PC-3 (cell line): ENCODE results near the gene LAMA5. TPM values are rescaled to one million over a fixed set of nuclear protein-coding genes. Genes with fewer than 3 reads are reported as not detected.

Source experiments
- ATAC-seq: fragments of 200-7000 bp; cut with Tn5 transposase; 2 replicates; pipeline ENCODE4 v1.9.1; 2020; ENCODE audit warnings: mild to moderate bottlenecking, moderate library complexity
- BruUV-seq: library from RNA; stranded (reverse); fragments of 400-500 nt; replicated peaks from 2 replicates; lab custom pipeline; 2021; lab: Mats Ljungman, UMichigan
- CTCF ChIA-PET: fragments of 300-600 bp; sonication (Branson Sonifier 250); formaldehyde crosslinking; loops from one replicate; lab custom pipeline; 2022; ENCODE audit warnings: antibody characterized with exemption; lab: Charles Lee
- POLR2A ChIA-PET: fragments of 300-600 bp; sonication (Branson Sonifier 250); formaldehyde crosslinking; loops from one replicate; lab custom pipeline; 2022; ENCODE audit warnings: antibody characterized with exemption; ENCODE audit not compliant: unreplicated experiment; lab: Charles Lee
- DNase-seq: peaks from one replicate; pipeline ENCODE4 v3.0.0-alpha.2; 2015
- H2AFZ ChIP-seq: fragments of 300-600 bp; sonication (generic); 2 replicates; pipeline ENCODE4 v1.6.0; 2016; ENCODE audit warnings: antibody characterized with exemption, low read length
- H3F3A ChIP-seq: fragments of 300-600 bp; sonication (generic); one replicate; pipeline ENCODE4 v1.6.0; 2017; ENCODE audit warnings: antibody characterized with exemption, low read length, control low read depth, mild to moderate bottlenecking; ENCODE audit not compliant: unreplicated experiment
- H3K27ac ChIP-seq: fragments of 300-600 bp; sonication (generic); 2 replicates; pipeline ENCODE4 v1.5.1; 2016; ENCODE audit warnings: mild to moderate bottlenecking, low read length
- H3K27me3 ChIP-seq: fragments of 300-600 bp; sonication (generic); 2 replicates; pipeline ENCODE4 v1.6.1; 2016; ENCODE audit warnings: low read length, mixed read lengths
- H3K36me3 ChIP-seq: fragments of 300-600 bp; sonication (generic); 2 replicates; pipeline ENCODE4 v1.6.1; 2016; ENCODE audit warnings: low read depth, mixed run types, low read length, mixed read lengths
- H3K4me1 ChIP-seq: fragments of 300-600 bp; sonication (generic); 2 replicates; pipeline ENCODE4 v1.5.1; 2016; ENCODE audit warnings: low read length; ENCODE audit not compliant: insufficient read depth
- H3K4me2 ChIP-seq: fragments of 300-600 bp; sonication (generic); 2 replicates; pipeline ENCODE4 v1.6.0; 2016; ENCODE audit warnings: low read length
- H3K4me3 ChIP-seq: fragments of 300-600 bp; sonication (generic); 2 replicates; pipeline ENCODE4 v1.5.1; 2016; ENCODE audit warnings: mild to moderate bottlenecking, low read length, mixed read lengths
- H3K79me2 ChIP-seq: fragments of 300-600 bp; sonication (generic); 2 replicates; pipeline ENCODE4 v1.6.1; 2017; ENCODE audit warnings: low read length, mixed read lengths
- H3K9ac ChIP-seq: fragments of 300-600 bp; sonication (generic); 2 replicates; pipeline ENCODE4 v1.6.0; 2016; ENCODE audit warnings: mild to moderate bottlenecking, low read length
- H3K9me2 ChIP-seq: fragments of 300-600 bp; sonication (generic); replicated peaks from 2 replicates; pipeline ENCODE4 v1.6.1; 2016; ENCODE audit warnings: mixed run types, low read length, mixed read lengths
- H3K9me3 ChIP-seq: fragments of 300-600 bp; sonication (generic); 2 replicates; pipeline ENCODE4 v1.6.1; 2016; ENCODE audit warnings: low read length, mixed read lengths
- H4K20me1 ChIP-seq: fragments of 300-600 bp; sonication (generic); 2 replicates; pipeline ENCODE4 v1.6.1; 2016; ENCODE audit warnings: low read length, mixed read lengths
- CTCF ChIP-seq: fragments of 300-600 bp; sonication (generic); conservative IDR thresholded peaks from 2 replicates; pipeline ENCODE4 v1.5.1; 2017; ENCODE audit warnings: antibody characterized with exemption, low read depth, mild to moderate bottlenecking, low read length
- EZH2 ChIP-seq: fragments of 300-600 bp; sonication (generic); IDR thresholded peaks from one replicate; pipeline ENCODE4 v1.6.1; 2017; ENCODE audit warnings: antibody characterized with exemption, mild to moderate bottlenecking, low read length; ENCODE audit not compliant: unreplicated experiment
- EZH2phosphoT487 ChIP-seq: fragments of 300-600 bp; sonication (generic); IDR thresholded peaks from 2 replicates; pipeline ENCODE4 v1.6.1; 2018; ENCODE audit warnings: mild to moderate bottlenecking, antibody characterized with exemption, low read length, borderline replicate concordance
- intact Hi-C: fragments of 100-400 bp; cut with micrococcal nuclease; formaldehyde crosslinking; loops from 2 replicates; pipeline ENCODE4 v1.9.0; 2023
- total RNA-seq: library from RNA; depleted of rRNA; stranded (reverse); fragments of >200 nt; gene quantifications from 2 replicates; pipeline ENCODE4 v1.2.3, GENCODE V29; 2014

LAMA5 gene
- total RNA-seq, 1 experiment from 2014 or later: 196 TPM

DNA sequence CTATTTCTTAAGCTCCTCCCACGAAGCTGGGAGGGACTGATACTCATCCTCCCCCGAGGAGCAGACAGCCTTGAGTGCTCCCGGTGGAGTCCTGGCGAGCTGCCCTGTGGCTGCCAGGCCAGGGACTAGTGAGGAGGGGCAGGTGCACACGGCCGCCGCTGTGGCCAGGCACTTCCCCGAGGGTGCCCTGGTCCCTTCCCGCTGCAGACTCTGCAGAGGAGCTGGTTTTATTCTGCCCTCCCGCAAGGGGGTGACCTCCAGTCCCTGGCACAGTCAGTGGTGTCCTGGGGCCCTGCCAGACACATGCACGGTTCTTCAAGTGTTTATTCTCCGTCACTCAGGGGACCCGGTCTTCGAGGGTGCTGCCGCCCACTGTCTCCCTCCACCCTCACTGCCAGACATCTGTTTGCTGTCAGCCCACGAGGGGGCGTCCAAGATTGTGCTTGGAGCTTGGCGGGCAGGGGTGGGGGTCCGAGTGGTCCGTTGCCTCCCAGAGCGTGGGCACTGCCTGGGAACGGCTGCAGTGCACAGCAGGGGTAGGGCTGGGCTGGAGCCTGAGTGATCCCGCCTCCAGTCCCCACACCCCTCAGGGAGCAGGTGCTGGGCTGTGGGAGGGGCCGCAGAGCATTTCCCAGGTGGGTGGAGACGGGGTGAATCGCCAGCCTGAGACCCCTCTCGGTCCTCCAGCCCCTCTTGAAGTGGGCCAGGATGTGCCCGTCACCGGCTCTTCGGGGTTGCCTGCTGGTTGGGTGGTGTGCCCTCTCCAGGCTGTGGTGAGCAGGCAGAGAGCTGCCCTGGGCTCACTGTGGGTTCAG, 43.0 kb upstream of the LAMA5 start:
- BruUV-seq: no TSS peak

DNA sequence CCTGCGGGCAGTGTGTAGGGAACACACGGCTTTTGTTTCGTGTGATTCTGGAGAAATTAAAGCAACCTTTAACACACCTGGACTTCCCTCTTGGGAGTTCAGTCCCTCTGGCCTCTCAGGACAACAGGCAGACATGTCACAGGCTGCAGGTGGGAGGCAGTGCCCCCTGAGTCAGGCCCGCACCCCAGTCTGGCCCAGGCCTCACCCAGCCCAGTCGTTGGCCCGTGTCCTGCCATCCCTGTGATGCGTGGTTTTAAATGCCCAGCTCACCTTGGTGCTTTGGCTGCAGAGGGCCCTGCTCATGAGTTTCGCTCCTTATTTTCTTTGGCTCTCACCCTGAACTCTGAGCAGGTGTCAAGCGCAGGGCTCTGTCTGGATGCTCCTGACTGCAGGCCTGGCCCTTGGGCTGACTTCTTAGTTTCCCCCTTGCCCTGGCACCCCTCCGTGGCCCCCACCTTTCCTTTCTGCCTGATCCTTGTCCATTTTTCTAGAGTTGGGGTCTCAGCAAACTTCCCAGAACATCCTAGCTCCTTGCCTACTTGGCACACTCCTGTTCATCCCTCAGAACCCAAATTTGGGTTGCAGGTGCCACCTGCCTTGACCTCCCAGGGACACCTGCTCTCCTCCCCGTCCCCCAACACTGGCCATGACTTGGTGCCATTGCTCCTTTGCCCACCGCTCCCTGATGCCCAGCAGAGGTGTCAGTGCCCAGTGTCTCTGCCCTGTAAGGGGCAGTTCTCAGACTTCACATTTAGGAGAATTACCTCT, 42.2 kb upstream of the LAMA5 start:
- Histone ChIP-seq H3K4me3 (no peak overlapping the region; the same call in 1 of the 2 replicates), H3K79me2 (peaks cover 24% of the 10 kb centered on the region), H3K9me3 (no peaks in the 10 kb centered on the region), H2AFZ (no peak overlapping the region), H3K36me3 (no peaks in the 10 kb centered on the region), H3K9ac (no peak overlapping the region), H3K9me2 (no peaks in the 10 kb centered on the region), H3K4me2 (peak overlapping the region; percentile 73; the same call in 1 of the 2 replicates), H4K20me1 (0 out of 2 replicates have a peak, but pooled peaks cover 7% of the 10 kb centered on the region), H3K4me1 (peaks cover 19% of the 10 kb centered on the region), H3K27ac (no peak overlapping the region), H3F3A (no peaks in the 10 kb centered on the region), H3K27me3 (no peaks in the 10 kb centered on the region)
- DNase-seq: no peak
- BruUV-seq: no TSS peak
- intact Hi-C loops: no loop called here
- ChIA-PET CTCF (interaction anchor here (0.6 to 1.8 kb wide), 4 partner anchors 207 to 734 kb away, joined by 3 to 5 read pairs (median 4); no protein-coding TSS in a partner anchor), POLR2A (no interaction called here)
- TF ChIP-seq EZH2phosphoT487: no peak
- no peak for TF ChIP-seq CTCF
- TF ChIP-seq EZH2: no peak
- no peak for ATAC-seq

More for the DNA sequence above, 43.0 kb upstream of the LAMA5 start:
- no peaks in the 10 kb centered on the region for H3K9me2 ChIP-seq
- H3K27ac ChIP-seq: no peak overlapping the region
- peak overlapping the region; percentile 20; the same call in 1 of the 2 replicates for H3K4me3 ChIP-seq
- ChIA-PET CTCF (interaction anchor here (0.6 to 1.8 kb wide), 5 partner anchors 85 to 733 kb away, joined by 3 to 5 read pairs (median 3); no protein-coding TSS in a partner anchor), POLR2A (no interaction called here)
- no peaks in the 10 kb centered on the region for H3K9me3 ChIP-seq
- H4K20me1 ChIP-seq: 0 out of 2 replicates have a peak, but pooled peaks cover 7% of the 10 kb centered on the region
- DNase-seq (peak; percentile 59), ATAC-seq (peak; percentile 34)
- peaks cover 17% of the 10 kb centered on the region for H3K79me2 ChIP-seq
- peaks cover 19% of the 10 kb centered on the region for H3K4me1 ChIP-seq
- H2AFZ ChIP-seq: peak overlapping the region; percentile 10; the same call in 1 of the 2 replicates
- no peaks in the 10 kb centered on the region for H3K36me3 ChIP-seq
- H3F3A ChIP-seq: no peaks in the 10 kb centered on the region
- intact Hi-C loops: loop anchor here (2.0 to 5.0 kb wide), 2 partner anchors 77 to 87 kb away; no protein-coding TSS in a partner anchor
- no peak overlapping the region for H3K9ac ChIP-seq
- H3K27me3 ChIP-seq: no peaks in the 10 kb centered on the region
- H3K4me2 ChIP-seq: peak overlapping the region; percentile 73
- no peak for TF ChIP-seq EZH2
- TF ChIP-seq EZH2phosphoT487: no peak
- TF ChIP-seq CTCF: peak; percentile 85
